ENCODE measurements around the gene HIGD1A.

Gene HIGD1A

GRCh38 chr3:42804106-42804830 is at the start of gene HIGD1A:
Gene HIGD1A (minus strand): TSS chr3:42804490. CDS start chr3:42794253, 10,237 bp downstream.
- DNase-seq (ENCODE audit: low spot score) (peak; percentile 98), FAIRE-seq (peak; percentile 82)

- DNase-seq (ENCODE audit: low spot score) (no peak), FAIRE-seq (no peak)
Observed at GRCh38 chr3:42853739-42854302, 49.5 kb upstream of the HIGD1A start.

GRCh38 chr3:42853056-42853455 is 48.8 kb upstream of the HIGD1A start:
- no peak for FAIRE-seq

GRCh38 chr3:42852441-42852840 is 48.2 kb upstream of the HIGD1A start:
- DNase-seq (ENCODE audit: low spot score) (no peak), FAIRE-seq (no peak)

More at GRCh38 chr3:42853056-42853455, 48.8 kb upstream of the HIGD1A start:
- DNase-seq (ENCODE audit: low spot score): no peak

- no peak for FAIRE-seq
- DNase-seq (ENCODE audit: low spot score): no peak
Observed at GRCh38 chr3:42851228-42851834, 47.0 kb upstream of the HIGD1A start.

GRCh38 chr3:42850263-42850662 is 46.0 kb upstream of the HIGD1A start:
- FAIRE-seq: no peak
- no peak for DNase-seq (ENCODE audit: low spot score)

- no peak for DNase-seq (ENCODE audit: low spot score)
- FAIRE-seq: no peak
Observed at GRCh38 chr3:42849017-42849416, 44.7 kb upstream of the HIGD1A start.

GRCh38 chr3:42847731-42848130 is 43.4 kb upstream of the HIGD1A start:
- no peak for FAIRE-seq
- DNase-seq (ENCODE audit: low spot score): no peak

- DNase-seq (ENCODE audit: low spot score) (no peak), FAIRE-seq (no peak)
Observed at GRCh38 chr3:42846685-42847522, 42.6 kb upstream of the HIGD1A start.

- FAIRE-seq: no peak
- DNase-seq (ENCODE audit: low spot score): no peak
Observed at GRCh38 chr3:42844815-42845214, 40.5 kb upstream of the HIGD1A start.

- no peak for FAIRE-seq
Observed at GRCh38 chr3:42844412-42844713, 40.1 kb upstream of the HIGD1A start.

GRCh38 chr3:42843713-42844411 is 39.6 kb upstream of the HIGD1A start:
- DNase-seq (ENCODE audit: low spot score): no peak
- no peak for FAIRE-seq

More at GRCh38 chr3:42844412-42844713, 40.1 kb upstream of the HIGD1A start:
- DNase-seq (ENCODE audit: low spot score): no peak

- FAIRE-seq (no peak), DNase-seq (ENCODE audit: low spot score) (no peak)
Observed at GRCh38 chr3:42841332-42841731, 37.0 kb upstream of the HIGD1A start.

- DNase-seq (ENCODE audit: low spot score) (peak; percentile 84), FAIRE-seq (no peak)
Observed at GRCh38 chr3:42839616-42840015, 35.3 kb upstream of the HIGD1A start.

GRCh38 chr3:42838571-42838970 is 34.3 kb upstream of the HIGD1A start:
- no peak for FAIRE-seq
- DNase-seq (ENCODE audit: low spot score): no peak

GRCh38 chr3:42836150-42837123 is 32.1 kb upstream of the HIGD1A start:
- FAIRE-seq (no peak), DNase-seq (ENCODE audit: low spot score) (no peak)

- no peak for FAIRE-seq
- peak; percentile 65 for DNase-seq (ENCODE audit: low spot score)
Observed at GRCh38 chr3:42831321-42831713, 27.0 kb upstream of the HIGD1A start.

- FAIRE-seq: no peak
- DNase-seq (ENCODE audit: low spot score): no peak
Observed at GRCh38 chr3:42830437-42831320, 26.4 kb upstream of the HIGD1A start.
